KBM-7 (cell line): Measurements from ENCODE around the gene CGB1.

Source experiments
- DNase-seq: peaks from one replicate; pipeline ENCODE4 v3.0.0-alpha.2; 2015
- in situ Hi-C: fragments of 300-500 bp; cut with MboI; formaldehyde crosslinking; loops from 2 replicates; pipeline ENCODE4 v1.14.3; 2020; ENCODE audit warnings: low sequenced_read_pairs, low pct_unique_long_range_greater_than_20kb, mixed read lengths

CGB1 gene

GRCh38 chr19:49006905-49007304 is 29.8 kb downstream of the CGB1 start:
- no peak for DNase-seq
- in situ Hi-C loops = no loop called here

GRCh38 chr19:49004964-49005614 is 31.6 kb downstream of the CGB1 start:
- DNase-seq = no peak
- in situ Hi-C loops = no loop called here

- in situ Hi-C loops = no loop called here
- no peak for DNase-seq
Measured at GRCh38 chr19:49004133-49004532, 32.6 kb downstream of the CGB1 start.

DNA sequence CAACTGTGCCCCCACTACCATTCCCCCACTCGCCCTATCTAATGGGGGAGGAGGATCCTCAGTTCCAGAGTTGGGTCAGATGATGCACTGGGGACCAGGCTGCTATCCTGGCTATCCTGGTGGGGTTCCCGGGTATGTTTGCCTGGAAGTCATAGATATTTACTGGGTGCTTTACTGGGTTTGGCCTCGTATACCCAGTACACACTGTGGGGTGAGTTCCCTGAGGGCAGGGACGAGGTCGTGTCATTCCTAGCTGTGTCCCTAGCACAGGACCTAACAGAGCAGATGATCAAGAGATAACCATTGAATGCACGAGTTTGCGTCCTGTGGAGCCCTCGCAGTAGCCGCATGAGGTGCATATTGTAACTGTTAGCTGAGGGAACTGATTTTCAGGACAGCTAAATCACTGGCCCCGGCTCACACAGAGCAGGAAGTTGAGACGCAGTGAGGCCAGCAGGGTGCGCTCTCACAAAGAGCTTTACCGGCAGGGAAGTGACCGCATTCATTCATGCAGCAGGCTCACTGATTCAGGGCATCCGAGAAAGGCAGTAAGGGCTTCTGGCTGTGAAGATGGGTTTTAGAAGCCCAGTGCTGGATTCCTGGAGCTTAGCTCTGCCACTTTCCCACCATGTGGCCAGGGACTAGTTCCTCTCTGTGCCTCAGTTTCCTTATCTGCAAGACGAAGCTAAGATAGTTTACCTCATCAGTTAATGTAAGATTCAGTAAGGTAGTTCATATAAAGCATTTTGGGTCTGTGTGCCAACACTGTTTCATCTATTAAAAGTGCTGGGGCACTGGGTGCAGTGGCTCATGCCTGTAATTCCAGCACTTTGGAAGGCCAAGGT is 37.0 kb downstream of the CGB1 start:
- in situ Hi-C loops = no loop called here
- peak; percentile 70 for DNase-seq

- in situ Hi-C loops = no loop called here
- peak; percentile 75 for DNase-seq
Measured at GRCh38 chr19:48997972-48998371, 38.7 kb downstream of the CGB1 start.

DNA sequence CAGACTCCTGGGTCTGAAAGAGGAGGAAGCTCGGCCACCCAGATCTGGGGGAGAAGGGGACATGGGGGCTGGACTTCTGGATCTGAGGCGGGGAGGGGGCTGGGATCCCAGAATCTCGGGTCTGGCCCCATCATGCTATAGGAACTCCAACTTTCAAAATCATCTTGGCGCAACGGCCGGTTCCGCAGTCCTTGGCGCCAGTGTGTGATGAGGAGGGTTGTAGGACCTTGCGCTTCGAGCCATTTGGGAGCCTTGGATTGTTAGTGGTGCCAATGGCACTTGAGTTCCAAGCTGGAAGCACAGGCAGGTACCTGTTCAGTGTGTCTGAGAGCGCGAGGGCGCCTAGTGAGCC is 42.7 kb downstream of the CGB1 start:
- no peak for DNase-seq
- in situ Hi-C loops = no loop called here

- in situ Hi-C loops = no loop called here
- DNase-seq = peak; percentile 100
Measured at GRCh38 chr19:48993175-48994034, 43.3 kb downstream of the CGB1 start, which contains the start of the genes GYS1 and RUVBL2. TSS of gene GYS1 (minus strand) at chr19:48993309. CDS start at chr19:48993112, 197 bp downstream. TSS of gene RUVBL2 (plus strand) at chr19:48993887. CDS start at chr19:48993912, 25 bp downstream.

- in situ Hi-C loops = no loop called here
- DNase-seq = no peak
Measured at GRCh38 chr19:48992581-48993174, 44.0 kb downstream of the CGB1 start.

GRCh38 chr19:48991873-48992580 is 44.7 kb downstream of the CGB1 start:
- DNase-seq = peak; percentile 48
- in situ Hi-C loops = no loop called here

DNA sequence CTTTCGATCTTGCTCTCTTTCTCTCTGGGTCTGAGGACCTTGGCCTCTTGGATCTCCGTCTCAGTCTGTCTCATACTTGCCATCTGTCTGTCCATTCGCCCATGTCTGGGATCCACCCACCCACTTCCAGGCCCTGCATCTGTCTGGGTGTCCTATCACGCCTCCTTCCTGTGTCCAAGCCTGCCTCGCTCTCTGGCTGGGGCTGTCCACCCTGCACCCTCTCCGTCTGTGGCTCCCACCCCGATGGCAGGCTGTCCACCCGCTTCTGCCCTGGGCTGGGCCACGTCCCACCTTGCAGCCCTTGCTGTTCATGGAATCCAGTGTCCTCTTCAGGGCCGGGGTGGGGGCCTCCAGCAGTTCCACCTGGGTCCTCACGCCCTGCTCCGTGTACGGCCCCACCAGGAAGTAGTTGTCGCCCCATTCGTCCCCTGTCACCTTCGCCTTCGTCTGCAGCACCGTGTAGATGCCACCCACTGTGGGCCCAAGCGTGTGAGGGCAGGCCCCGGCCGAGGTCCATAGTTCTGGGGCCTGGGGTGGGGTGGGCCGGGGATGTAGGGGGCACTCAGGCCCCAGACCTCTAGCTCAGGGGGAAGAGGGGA is 45.6 kb downstream of the CGB1 start:
- no peak for DNase-seq
- in situ Hi-C loops = no loop called here

DNA sequence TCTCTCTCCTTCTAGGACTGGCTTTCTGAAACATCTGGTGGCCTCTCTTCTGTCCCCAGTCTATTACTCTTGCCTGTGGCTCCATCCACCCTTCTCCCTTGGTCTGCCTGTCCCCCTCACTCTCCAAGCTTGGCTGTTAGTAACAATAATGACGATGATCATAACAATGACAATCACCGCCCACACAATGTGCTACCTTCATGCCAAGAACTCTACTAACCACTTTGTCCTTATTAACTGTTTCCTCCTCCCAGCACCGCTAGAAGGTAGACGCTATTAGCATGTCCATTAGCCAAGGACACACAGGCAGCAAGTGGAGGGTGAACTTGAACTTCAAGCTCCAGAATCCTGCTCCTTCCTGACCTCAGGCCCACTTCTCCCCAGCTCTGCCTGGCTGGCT is 46.3 kb downstream of the CGB1 start:
- in situ Hi-C loops = no loop called here
- no peak for DNase-seq

GRCh38 chr19:48989701-48990291 is 46.9 kb downstream of the CGB1 start:
- DNase-seq = no peak
- in situ Hi-C loops = no loop called here

- no peak for DNase-seq
- in situ Hi-C loops = no loop called here
Measured at GRCh38 chr19:48988860-48989259, 47.8 kb downstream of the CGB1 start.

GRCh38 chr19:48988286-48988685 is 48.4 kb downstream of the CGB1 start:
- in situ Hi-C loops = no loop called here
- DNase-seq = no peak

DNA sequence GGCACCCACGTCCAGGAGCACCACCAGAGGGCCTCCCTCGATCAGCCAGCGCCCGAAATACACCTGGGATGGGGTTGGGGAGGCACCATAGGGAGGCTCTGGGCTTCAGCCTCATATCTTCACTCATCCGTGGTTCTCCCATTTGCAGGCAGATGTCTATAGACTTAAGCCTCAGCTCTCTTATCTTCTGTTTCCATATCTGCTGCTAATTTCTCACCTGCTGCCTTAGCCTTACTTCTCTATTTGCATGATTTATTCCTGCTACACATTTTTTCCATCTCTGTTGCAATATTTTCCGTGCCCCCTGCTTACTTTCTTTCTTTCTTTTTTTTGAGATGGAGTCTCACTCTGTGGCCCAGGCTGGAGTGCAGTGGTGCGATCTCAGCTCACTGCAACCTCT is 49.4 kb downstream of the CGB1 start:
- no peak for DNase-seq
- in situ Hi-C loops = no loop called here

DNA sequence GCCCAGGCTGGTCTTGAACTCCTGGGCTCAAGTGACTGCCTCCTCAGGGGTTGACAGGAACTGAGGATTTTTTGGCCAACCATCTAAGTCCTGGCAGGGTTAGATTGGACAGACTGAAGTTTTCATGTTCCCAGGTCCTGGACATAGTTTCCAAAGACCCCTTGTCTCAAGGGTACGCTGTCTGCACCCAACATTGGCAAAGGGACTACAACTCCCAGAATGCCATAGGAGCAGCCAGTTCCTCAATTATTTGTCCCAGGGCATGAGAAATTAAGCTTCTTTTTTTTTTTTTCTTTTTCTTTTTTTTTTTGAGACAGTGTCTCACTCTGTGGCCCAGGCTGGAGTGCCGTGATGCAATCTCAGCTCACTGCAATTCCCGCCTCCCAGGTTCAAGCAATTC is 50.5 kb downstream of the CGB1 start:
- in situ Hi-C loops = no loop called here

GRCh38 chr19:48985711-48986110 is 51.0 kb downstream of the CGB1 start:
- no peak for DNase-seq
- in situ Hi-C loops = no loop called here

More for the DNA sequence above, 50.5 kb downstream of the CGB1 start:
- no peak for DNase-seq
